Ovary (tissue), 9 donors: ENCODE data around the gene STUM. TPM values are rescaled to one million over a fixed set of nuclear protein-coding genes. Genes with fewer than 3 reads are reported as not detected.

Experiments
- DNase-seq, 5 donors: peaks; one replicate each; pipeline ENCODE4 v3.0.0-alpha.2; 2019 to 2020
- H3K27ac ChIP-seq, 2 donors: fragments of 200-600 bp; one replicate each; pipeline versions ENCODE4 v1.5.1 to v1.8.0; 2019 to 2022
- H3K27me3 ChIP-seq: fragments of 200-600 bp; one replicate; pipeline ENCODE4 v1.8.0; 2022
- H3K36me3 ChIP-seq: fragments of 200-600 bp; sonication (generic); one replicate; pipeline ENCODE4 v1.5.1; 2019
- H3K4me1 ChIP-seq: one replicate; pipeline ENCODE4 v1.8.1; 2013; ENCODE audit warnings: mild to moderate bottlenecking, moderate library complexity; ENCODE audit not compliant: insufficient read depth
- H3K4me3 ChIP-seq: fragments of 200-600 bp; sonication (generic); one replicate; pipeline ENCODE4 v1.5.1; 2017
- H3K9me3 ChIP-seq, 2 donors: fragments of 200-600 bp in 1 of 2; sonication (generic) in 1 of 2; one replicate each; pipeline versions ENCODE4 v1.5.1 to v1.8.1; 2013 to 2019; ENCODE audit warnings: mild to moderate bottlenecking in 1 of 2, moderate library complexity in 1 of 2
- EP300 ChIP-seq: sonication (generic); formaldehyde crosslinking; IDR thresholded peaks from one replicate; pipeline ENCODE4 v1.6.1; 2017; ENCODE audit warnings: antibody characterized with exemption
- POLR2A ChIP-seq: fragments of 450-650 bp; IDR thresholded peaks from one replicate; pipeline ENCODE4 v1.6.1; 2017; ENCODE audit warnings: antibody characterized with exemption, mild to moderate bottlenecking, moderate library complexity
- WGBS, 3 donors: extraction: QIAGEN DNeasy Blood & Tissue Kit in 1 of 3; methylation state at CpG; one replicate each; pipeline versions ENCODE4 v1.1.5 to v1.1.7; 2013 to 2017; 5-methylcytosine and 5-hydroxymethylcytosine counted together
- intact Hi-C, 4 donors: fragments of 100-400 bp; cut with DNase I; formaldehyde crosslinking; loops; one replicate each; pipeline versions ENCODE4 v1.11.0 to v1.15.1; 2022 to 2023
- polyA plus RNA-seq, 2 donors: library from polyadenylated mRNA; stranded (reverse); fragments of 200-250 nt in 1 of 2; fragments of 350-450 nt in 1 of 2; fragmentation: Illumina TruSeq in 1 of 2; extraction: RNeasy Lipid Tissue Mini Kit (QIAGEN cat#74804) in 1 of 2; gene quantifications; one replicate each; pipeline ENCODE4 v1.2.3, GENCODE V29; 2013 to 2014
- total RNA-seq, 7 donors: library from RNA; depleted of rRNA in 2 of 7; stranded (reverse); fragments of >200 nt in 2 of 7; fragmentation: NEBNext Ultra II Directional in 3 of 7; extraction: Animal tissue kit (Norgen Biotek cat#: 25700) in 3 of 7; gene quantifications; one replicate each; pipeline versions ENCODE4 v1.1.0 to v1.2.4, GENCODE V29; 2016 to 2023
- TF ChIP-seq, protein P1 (sequence below), 3 donors: fragments of 450-650 bp in 2 of 3; fragments of 200-600 bp in 1 of 3; IDR thresholded peaks; one replicate each; pipeline versions ENCODE4 v1.5.1 to v1.8.0; 2016 to 2022; ENCODE audit warnings: antibody characterized with exemption in 3 of 3, mild to moderate bottlenecking in 1 of 3
- donor health status: DM: no; HTN: no; CAD: no; lungs with moderate emphysema.
- donor health status: DM: no; HTN: no; CAD: no.
- donor health status: Bipolar disorder and iron deficiency.
- donor health status: DM: yes; HTN: yes; CAD: no.
- donor health status: DM: no; HTN: no; CAD: no.
- donor health status: DM: yes; HTN: yes; CAD: no.

The STUM gene
- total and polyA plus RNA-seq, 9 donors: 0.24 to 6.1 (median 2.5) TPM

DNA sequence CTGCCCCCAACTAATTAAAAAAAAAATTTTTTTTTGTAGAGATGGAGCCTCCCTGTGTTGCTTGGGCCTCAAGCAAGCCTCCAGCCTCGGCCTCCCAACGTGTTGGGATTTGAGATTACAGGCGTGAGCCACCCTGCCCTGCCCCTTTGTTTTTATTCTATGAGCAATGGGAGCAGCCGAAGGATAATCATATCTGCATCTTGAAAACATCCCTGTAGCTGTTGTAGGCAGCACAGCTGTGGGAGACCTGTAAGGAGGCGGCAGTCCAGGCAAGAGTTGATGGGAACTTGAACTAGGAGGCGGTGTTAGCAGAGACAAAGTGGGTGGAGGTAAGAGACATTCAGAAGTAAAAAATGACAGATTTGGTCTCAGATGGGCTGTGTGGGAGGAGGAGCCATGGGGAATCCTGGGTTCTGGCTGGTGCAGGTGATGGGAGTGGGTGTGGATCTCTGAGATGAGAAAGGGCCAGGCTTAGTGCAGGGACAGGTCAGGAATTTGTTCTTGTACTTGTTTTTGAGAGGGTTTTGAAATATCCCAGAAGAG, 31.3 kb downstream of the STUM start:
- no peak for DNase-seq
- Histone ChIP-seq H3K27me3 (no peaks in the 10 kb centered on the region), H3K4me3 (no peak overlapping the region), H3K9me3 (no peaks in the 10 kb centered on the region), H3K27ac (no peak overlapping the region), H3K4me1 (no peaks in the 10 kb centered on the region), H3K36me3 (no peaks in the 10 kb centered on the region)
- TF ChIP-seq, protein P1, sequence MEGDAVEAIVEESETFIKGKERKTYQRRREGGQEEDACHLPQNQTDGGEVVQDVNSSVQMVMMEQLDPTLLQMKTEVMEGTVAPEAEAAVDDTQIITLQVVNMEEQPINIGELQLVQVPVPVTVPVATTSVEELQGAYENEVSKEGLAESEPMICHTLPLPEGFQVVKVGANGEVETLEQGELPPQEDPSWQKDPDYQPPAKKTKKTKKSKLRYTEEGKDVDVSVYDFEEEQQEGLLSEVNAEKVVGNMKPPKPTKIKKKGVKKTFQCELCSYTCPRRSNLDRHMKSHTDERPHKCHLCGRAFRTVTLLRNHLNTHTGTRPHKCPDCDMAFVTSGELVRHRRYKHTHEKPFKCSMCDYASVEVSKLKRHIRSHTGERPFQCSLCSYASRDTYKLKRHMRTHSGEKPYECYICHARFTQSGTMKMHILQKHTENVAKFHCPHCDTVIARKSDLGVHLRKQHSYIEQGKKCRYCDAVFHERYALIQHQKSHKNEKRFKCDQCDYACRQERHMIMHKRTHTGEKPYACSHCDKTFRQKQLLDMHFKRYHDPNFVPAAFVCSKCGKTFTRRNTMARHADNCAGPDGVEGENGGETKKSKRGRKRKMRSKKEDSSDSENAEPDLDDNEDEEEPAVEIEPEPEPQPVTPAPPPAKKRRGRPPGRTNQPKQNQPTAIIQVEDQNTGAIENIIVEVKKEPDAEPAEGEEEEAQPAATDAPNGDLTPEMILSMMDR (IDR thresholded peaks at IDR 0.05): no peak
- TF ChIP-seq EP300 (no peak), POLR2A (no peak)
- intact Hi-C loops: no loop called here
- 79 to 85% (median 80%) methylated on average over 6 of the region's 6 CpGs for WGBS, 3 donors

DNA sequence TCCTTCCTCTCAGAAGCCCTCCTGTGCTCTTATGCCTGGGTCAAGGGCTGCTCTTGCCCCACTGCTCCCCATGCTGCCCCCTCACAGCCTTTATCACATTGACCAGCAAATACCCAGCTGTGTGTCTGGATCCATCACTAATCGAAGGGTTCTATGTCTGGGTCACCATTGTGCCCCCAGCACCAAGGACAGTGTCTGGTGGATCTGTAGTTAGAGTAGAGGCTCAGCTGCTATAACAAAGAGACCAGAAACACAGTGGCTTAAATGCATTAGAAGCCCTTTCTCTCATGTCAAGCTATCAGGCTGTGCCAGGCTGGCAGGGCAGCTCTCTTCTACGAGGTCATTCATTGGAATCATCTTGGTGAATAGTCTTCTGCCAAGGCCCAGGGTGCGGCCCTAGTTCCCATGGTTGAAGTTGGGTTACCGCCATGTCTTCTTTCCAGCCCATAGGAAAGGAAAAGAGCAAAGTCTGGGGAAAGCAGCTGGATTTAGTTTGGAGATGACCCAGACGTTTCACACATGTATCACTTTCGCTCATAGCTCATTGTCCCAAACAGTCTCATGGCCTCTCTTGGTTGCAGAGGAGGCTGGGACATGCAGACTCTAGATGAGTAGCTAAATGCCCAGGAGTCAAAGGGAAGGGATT, 32.2 kb downstream of the STUM start:
- no peak for TF ChIP-seq EP300
- TF ChIP-seq, protein P1 (IDR thresholded peaks at IDR 0.05): no peak
- TF ChIP-seq POLR2A: no peak
- DNase-seq: no peak
- WGBS, 3 donors: 77 to 93% (median 81%) methylated on average over 6 of the region's 6 CpGs
- no peaks in the 10 kb centered on the region for H3K36me3 ChIP-seq
- no peaks in the 10 kb centered on the region for H3K27me3 ChIP-seq
- H3K4me1 ChIP-seq: no peaks in the 10 kb centered on the region
- H3K4me3 ChIP-seq: no peak overlapping the region
- intact Hi-C loops: no loop called here
- no peak overlapping the region for H3K27ac ChIP-seq
- no peaks in the 10 kb centered on the region for H3K9me3 ChIP-seq

- TF ChIP-seq EP300 (no peak), POLR2A (no peak)
- TF ChIP-seq, protein P1 (IDR thresholded peaks at IDR 0.05): no peak
- 90 to 96% (median 95%) methylated on average over 8 of the region's 8 CpGs for WGBS, 3 donors
- H3K9me3 ChIP-seq: no peaks in the 10 kb centered on the region
- H3K4me3 ChIP-seq: no peak overlapping the region
- no peaks in the 10 kb centered on the region for H3K4me1 ChIP-seq
- no peak for DNase-seq
- no peak overlapping the region for H3K27ac ChIP-seq
- H3K27me3 ChIP-seq: no peaks in the 10 kb centered on the region
- intact Hi-C loops: no loop called here
- no peaks in the 10 kb centered on the region for H3K36me3 ChIP-seq
Observed at GRCh38 chr1:226581650-226582330, 33.2 kb downstream of the STUM start.

DNA sequence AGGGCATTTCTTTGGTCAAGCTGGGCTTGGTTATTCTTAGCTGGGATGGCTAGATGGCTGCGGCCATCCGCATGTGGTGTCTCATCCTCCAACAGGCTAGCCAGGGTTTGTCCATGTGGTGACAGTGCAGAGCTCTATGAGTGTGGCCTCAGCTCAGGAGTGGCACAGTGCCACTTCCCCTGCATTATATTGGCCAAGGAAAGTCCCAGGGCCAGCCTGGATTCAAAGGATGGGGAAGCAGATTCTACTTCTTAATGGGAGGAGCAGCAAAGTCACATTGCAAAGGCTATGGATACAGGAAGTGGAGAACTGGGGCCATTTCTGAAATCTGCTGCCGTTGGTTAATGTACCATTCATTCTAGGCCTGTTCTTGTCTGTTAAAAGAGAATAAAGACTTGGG, 34.4 kb downstream of the STUM start:
- TF ChIP-seq EP300: no peak
- no peak for TF ChIP-seq POLR2A
- TF ChIP-seq, protein P1 (IDR thresholded peaks at IDR 0.05): no peak
- Histone ChIP-seq H3K4me1 (peaks cover 6% of the 10 kb centered on the region), H3K9me3 (no peaks in the 10 kb centered on the region), H3K36me3 (no peaks in the 10 kb centered on the region), H3K27me3 (no peaks in the 10 kb centered on the region), H3K4me3 (no peak overlapping the region), H3K27ac (no peak overlapping the region)
- intact Hi-C loops: no loop called here
- WGBS, 3 donors: 87 to 94% (median 91%) methylated on average over 3 of the region's 3 CpGs
- DNase-seq: no peak
